ENCODE data around the gene FLII.
A peak's percentile ranks its signal among the peaks of the same experiment; 100 is the strongest.
"Not testable (repeated sequence)": the region's sequence is repeated elsewhere in the genome, so short reads cannot be mapped to it uniquely, and the experiment has no call there.

FLII gene

DNA sequence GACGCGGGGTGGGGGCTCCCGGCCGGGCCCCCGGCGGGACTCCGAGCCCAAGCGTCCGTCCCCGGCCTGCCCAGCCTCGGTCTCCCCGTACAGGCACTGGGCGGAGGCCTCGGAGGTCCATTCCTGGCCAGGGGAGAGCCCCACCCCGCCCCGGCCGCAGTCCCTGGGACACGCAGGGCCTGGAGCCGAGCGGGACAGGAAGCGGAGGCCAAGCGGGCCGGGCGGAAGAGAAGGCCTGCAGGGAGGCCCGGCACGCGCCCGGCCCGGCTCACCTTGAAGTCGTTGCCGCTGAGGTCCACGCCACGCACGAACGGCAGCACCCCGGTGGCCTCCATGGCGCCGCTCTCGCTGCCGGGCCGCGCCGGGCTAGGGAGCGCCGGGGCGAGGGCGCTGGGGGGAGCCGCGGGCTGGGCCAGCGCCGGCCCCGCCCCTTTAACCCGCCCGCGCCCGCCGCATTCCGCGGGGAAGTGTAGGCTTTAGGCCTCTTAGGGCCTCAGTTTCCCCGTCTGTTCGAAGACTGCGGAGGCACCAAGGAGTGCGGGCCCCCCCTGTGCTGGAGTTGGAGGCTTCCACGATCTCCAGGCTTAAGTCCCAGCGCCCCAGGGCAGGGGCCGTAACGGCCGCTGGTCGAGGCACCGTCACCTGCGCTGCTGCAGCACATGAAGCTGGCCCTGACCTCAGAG, at the start of gene FLII:
Gene FLII (minus strand): TSS at position 383 of the 683 bp plus-strand sequence. CDS start 48 bp downstream, at position 335.
- peak; percentile 33 for DNase-seq

DNA sequence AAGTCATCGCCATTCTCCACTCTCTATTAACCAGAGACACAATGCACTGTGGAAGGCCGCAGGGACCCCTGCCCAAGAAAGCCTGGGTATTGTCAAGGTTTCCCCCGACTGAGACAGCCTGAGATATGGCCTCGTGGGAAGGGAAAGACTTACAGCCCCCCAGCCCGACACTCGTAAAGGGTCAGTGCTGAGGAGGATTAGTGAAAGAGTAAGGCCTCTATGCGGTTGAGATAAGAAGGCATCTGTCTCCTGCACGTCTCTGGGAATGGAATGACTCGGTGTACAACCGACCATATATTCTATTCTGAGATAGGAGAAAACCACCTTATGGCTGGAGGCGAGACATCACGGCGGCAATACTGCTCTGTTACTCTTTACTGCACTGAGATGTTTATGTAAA, 44.7 kb upstream of the FLII start:
- DNase-seq: not testable (repeated sequence)

DNA sequence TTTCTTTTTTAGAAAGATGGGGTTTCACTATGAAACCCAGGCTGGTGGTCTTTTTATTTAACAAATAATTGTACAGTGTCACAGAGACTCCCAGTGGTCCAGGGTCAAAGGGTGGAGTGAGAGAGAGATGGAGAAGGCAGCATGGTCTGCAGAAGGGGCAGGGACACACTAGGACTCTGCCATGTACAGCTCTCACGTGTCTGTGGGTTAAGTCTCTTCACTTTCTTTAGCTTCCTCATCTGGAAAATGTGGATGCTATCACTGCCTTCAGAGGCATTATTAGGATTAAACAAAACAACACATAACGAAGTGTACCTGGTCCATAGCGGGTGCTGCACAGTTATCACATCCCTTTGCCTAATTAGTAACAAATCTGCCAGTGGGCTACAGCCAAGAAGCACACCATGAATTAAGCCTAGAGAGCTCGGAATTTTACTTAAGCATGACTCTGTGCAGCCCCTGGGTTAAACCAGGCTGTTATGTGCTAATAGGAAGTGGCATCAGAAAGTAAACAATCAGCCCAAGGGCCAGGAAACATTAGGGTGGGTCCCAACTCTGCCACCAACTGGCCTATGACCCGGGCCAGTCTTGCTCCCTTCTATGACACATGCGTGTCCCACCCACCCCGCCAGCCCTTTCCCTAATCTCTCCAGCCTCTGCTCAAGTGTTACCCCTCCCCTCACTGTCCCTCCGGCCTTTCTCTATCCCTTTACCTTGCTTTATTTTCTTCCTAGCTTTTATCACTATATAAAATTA, 42.4 kb upstream of the FLII start:
- no peak for DNase-seq

DNA sequence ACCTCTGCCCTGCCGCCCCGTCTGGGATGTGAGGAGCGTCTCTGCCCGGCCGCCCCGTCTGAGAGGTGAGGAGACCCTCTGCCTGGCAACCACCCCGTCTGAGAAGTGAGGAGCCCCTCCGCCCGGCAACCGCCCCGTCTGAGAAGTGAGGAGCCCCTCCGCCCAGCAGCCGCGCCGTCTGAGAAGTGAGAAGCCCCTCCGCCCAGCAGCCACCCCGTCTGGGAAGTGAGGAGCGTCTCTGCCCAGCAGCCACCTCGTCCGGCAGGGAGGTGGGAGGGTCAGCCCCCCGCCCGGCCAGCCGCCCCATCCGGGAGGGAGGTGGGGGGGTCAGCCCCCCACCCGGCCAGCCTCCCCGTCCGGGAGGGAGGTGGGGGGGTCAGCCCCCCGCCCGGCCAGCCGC, 39.5 kb upstream of the FLII start:
- DNase-seq: not testable (repeated sequence)

DNA sequence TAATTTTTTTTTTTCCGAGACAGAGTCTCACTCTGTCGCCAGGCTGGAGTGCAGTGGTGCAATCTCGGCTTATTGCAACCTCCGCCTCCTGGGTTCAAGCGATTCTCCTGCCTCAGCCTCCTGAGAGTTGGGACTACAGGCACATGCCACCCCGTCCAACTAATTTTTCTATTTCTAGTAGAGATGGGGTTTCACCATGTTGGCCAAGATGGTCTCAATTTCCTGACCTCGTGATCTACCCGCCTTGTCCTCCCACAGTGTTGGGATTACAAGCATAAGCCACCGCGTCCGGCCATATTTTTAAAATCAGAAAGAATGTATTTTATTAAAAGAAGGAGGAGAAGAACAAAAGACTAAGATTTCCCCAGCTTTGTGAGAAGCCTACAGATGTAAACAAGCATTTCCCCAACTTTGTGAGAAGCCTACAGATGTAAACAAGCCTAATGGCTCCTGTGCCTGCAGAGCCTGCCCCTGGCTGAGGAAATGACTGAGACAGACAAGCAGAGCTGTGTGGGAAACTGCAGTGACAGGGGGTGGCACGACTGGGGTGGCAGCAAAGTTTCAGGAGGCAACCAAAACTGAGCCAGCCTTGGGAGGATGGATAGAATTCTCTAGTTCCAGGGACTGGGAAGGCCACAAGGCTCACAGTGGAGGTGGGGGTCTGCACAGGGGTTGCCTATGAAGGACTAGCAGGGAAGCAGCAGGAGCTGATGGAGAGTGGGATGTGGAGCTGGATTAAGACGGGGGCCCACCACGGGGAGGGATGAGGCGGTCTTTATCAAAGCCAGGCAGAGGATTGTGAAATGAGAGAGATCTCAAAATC, 33.4 kb upstream of the FLII start:
- no peak for DNase-seq

DNA sequence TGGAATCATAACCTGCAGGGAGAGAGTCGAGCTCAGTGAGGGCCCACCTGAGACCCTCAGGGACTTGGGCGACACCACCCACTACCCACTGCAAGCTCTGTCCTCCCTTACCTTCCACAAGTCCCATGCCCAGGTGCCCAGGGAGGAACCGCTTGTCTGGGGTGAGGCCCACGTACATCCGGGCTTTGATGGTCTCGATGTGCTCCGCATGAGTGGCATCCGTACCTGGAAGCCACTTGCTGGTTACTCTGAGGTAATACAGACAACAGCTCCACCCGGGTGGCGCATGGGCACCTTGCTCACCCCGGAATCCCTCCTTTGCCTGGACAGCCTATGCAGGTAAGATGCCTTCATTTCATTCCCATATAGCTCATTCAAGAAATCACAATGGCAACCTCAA, 26.8 kb upstream of the FLII start:
- DNase-seq: no peak

DNA sequence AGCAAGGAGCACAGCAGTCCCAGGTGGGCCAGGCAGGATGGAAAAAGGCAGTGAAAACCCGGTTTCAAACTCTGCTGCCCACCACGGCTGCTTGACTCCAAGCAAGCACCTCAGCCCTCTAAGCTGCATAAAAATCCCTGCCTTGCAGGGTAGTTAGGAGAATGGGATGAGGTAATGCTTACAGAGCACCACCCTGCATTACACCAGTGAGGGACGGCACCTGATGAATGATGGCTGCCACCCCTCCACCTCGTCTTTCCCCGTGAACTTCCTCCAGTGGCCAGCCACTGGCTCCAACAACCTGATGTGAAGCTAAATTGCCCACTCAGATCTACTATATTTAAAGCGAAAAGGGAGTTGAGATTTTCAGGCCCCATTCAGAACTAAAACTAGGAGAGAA, 23.2 kb upstream of the FLII start:
- no peak for DNase-seq

DNA sequence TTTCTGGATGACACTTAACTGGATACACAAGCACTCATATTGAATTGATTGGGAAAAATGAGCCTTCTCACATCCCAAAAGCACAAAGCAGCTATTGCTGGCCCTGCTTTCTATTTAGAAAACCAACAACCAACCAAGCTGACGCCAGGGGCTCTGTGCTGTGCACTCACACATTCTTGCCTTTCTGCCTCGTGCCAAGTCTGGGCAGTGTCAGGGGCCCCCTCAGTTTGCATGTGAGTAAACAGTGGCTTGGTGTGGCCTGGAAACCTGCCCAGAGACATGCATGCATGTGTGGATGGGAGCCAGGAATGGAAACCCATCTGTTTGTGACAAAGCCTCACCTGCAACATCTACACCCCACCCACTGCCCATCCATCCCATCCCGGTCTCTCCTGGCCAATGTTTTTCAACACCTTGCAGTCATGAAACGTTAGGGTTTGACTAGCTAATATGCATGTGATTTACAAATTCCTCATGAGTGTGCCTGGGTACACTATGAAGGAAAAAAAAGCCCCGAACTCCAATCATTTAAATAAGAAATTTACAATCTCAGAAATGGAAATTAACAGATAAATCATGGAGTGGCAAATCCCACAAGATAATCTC, 22.3 kb upstream of the FLII start:
- no peak for DNase-seq

DNA sequence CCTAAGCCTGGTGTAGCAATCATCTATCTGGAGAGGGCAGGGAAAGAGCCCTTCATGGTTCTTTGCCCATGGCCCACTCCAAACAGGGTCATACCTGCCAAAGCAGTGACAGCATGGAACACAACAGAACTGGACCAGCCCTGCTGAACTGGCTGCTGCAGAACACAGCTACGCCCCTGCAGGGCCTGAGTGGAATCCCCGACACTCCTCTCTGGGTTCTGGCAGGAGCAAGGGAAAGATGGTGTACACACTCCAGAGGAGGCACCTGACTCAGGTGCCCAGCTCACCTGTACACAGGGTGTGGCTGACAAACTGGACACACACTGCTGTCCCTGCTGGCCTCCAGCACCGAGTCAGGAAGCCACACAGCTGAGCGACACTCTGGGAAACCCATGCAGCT, 21.7 kb upstream of the FLII start:
- no peak for DNase-seq

DNA sequence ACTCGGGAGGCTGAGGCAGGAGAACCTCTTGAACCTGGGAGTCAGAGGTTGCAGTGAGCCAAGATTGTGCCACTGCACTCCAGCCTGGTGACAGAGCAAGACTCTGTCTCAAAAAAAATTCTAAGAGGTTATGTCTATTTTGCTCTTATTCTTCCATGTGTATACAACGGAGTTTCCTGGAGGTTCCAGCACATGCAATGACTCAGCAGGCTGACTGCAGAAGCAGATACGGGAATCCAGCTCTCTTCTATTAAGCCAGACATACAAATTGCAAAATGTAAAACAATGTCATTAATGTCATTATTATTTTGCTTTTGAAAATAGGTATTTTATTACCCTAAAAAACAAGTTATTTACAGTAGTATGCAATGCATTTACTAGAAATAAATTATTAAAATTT, 20.3 kb upstream of the FLII start:
- no peak for DNase-seq

DNA sequence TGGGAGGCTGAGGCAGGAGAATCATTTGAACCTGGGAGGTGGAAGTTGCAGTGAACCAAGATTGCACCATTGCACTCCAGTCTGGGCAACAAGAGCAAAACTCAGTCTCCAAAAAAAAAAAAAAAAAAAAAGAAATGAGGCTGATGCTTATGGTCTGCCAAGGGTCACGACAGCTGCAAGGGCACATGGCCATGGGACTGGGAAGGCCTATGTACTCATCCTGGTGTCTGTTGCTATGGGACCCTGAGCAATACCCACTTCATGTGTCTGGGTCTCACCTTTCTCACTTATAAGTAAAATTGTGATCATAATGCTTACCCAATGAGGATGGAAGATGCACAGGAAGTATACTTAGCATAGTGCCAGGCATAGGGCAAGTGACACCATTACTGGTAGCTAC, 18.5 kb upstream of the FLII start:
- no peak for DNase-seq

DNA sequence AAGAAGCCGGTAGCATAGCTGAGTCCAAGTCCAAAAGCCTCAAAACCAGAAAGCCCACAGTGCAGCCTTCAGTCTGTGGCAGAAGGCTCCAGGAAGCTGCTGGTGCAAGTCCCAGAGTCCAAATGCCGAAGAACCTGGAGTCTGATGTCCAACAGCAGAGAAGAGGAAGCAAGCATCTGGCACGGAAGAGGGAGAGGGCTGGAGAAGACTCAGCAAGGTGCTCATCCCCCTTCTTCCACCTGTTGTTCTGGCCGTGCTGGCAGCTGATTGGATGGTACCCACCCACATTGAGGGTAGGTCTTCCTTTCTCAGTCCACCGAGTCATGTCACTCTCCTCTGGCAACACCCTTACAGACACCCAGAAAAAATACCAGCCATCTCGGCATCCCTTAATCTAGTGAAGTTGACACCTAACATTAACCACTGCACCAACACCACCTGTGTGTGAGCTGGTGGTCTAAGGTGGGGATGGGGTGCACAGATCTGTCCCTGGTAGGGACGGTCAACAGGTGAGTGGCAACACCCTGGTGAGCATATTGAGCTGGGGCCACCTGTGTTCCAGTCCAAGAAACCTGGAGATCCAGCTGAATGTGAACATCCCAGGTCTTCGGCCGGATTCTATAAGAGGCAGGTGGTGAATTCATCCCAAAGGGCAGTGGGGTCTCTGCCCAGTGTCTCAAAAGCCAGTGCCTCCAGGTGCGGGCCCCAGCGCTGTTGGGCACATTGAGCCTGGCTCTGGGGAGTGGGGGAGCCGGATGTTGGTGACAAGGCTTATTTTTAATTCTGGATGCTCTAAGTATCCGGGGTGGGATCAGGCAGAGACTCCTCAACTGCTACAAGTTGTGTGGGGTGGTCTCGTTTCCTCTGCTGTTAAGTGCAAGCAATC, 11.8 kb upstream of the FLII start:
- no peak for DNase-seq

DNA sequence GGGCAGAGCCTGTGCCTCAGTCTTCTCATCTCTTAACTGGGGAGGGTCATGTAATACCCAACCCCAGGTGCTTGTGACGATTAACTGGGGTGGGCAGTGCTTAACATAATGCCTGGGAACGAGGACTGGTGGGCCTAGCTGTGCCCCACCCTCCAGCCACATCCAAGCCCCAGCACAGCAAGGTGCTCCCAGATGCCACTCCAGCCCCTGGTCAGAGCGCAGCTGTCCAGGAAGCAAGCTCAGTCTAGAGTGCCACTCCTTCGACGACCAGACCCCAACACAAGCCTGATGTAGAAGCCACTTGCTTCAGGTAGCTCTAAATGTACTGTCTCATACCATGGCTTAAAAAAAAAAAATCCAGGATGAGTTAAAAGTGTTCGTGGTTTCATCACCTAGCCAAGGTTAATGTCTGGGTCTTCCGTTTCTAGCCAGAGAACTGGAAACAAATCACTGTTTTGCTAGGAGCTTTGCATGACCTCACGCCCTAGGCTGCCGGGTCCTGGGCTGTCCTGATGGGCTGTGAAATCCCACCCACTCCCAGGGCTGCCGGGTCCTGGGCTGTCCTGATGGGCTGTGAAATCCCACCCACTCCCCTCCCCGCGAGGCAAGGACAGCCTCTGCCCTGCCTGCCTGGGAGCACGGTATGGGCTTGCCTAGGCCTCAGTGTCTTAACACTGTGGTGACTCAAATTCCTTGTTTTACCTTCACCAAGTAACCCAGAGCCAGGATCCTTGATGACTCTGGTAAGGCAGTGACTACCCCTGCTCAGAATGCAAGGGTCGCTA, 9.6 kb upstream of the FLII start:
- DNase-seq: peak; percentile 76

DNA sequence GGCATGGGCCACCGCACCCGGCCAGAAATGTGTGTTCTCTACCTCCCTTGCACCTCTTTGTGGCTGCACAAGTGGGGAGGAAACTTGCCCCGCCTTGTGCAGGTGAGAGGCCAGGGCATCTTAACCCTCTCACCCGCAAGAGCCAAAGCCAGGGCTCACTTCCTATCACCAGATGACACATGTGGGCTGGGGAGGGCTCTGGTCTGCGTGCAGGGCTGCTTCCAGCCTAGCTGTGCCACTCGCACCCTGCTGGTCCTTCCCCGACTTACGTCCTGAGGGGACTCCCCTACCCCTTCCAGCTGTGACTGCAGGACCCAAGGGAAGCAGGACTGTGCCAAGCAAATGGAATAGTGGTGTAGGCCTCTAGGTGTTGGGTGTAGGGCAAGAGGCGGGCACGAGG, 8.8 kb upstream of the FLII start:
- no peak for DNase-seq

DNA sequence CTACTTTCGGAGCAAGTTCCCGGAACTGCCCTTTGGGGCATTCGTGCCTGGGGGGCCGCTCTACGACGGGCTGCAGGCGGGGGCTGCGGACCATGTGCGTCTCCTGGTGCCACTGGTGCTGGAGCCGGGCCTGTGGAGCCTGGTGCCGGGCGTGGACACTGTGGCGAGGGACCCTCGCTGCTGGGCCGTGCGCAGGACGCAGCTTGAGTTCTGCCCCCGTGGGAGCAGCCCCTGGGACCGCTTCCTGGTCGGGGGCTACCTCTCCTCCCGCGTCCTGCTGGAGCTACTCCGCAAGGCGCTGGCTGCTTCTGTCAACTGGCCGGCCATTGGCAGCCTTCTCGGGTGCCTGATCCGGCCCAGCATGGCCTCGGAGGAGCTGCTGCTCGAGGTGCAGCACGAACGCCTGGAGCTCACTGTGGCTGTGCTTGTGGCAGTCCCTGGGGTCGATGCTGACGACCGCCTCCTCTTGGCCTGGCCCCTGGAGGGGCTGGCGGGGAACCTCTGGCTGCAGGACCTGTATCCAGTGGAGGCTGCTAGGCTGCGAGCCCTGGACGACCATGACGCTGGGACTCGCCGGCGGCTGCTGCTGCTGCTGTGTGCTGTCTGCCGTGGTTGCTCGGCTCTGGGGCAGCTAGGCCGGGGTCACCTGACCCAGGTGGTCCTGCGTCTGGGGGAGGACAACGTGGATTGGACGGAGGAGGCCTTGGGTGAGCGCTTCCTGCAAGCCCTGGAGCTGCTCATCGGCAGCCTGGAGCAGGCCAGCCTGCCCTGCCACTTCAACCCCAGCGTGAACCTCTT, 5.5 kb upstream of the FLII start:
- DNase-seq: no peak

DNA sequence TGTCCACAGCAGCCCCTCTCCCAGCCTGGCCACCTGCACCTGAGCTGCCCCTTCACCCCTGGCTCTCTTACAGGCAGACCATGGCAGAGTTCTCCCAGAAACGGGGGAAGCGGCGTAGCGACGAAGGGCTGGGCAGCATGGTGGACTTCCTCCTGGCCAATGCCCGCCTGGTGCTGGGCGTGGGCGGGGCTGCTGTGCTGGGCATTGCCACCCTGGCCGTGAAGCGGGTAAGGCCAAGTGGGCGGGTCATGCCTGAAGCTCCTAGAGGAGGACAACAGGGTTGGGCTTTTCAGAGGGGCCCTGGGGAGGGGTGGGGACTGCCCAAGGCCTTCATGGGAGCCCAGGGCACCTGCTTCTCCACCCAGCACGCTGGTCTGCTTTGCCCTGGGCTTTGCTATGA, 4.1 kb upstream of the FLII start:
- no peak for DNase-seq

DNA sequence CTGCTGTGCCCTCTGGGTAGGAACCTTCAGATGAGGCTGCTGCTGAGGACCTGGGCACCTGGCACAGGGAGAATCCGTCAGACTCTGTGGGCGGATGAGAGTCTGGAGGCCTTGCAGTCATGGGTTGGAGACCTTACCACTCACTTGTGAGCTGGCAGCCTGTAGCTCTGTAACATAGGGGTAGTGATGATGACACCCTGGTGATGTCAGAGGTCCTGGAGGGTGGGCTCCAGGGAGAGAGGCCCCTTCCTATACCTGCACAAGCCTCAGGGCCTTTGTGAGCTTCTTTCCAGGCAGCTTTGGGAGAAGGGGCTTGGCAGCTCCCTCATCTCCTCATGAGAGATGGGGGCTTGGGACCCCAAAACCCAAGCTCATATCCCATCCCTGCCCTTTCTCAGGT, 3.6 kb upstream of the FLII start:
- no peak for DNase-seq

DNA sequence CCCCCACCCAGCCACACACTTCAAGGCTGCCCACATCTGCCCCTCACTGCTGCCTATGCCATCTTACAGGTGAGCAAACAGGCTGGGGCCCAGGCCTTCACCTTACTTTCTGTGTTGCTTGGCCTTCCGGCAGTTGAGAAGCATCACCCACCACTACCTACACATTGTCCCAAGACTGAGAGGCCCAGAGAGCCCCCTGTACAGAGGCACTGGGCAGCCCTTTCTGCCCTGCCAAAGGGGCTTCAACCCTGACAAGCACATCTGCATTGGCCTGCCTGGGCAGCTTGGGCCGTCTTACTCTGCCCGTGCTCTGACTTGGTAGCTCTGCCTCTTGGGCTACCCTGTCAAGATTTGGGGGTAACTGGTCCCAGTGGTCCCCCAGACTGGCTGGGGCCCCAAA, 3.1 kb upstream of the FLII start:
- DNase-seq: no peak

DNA sequence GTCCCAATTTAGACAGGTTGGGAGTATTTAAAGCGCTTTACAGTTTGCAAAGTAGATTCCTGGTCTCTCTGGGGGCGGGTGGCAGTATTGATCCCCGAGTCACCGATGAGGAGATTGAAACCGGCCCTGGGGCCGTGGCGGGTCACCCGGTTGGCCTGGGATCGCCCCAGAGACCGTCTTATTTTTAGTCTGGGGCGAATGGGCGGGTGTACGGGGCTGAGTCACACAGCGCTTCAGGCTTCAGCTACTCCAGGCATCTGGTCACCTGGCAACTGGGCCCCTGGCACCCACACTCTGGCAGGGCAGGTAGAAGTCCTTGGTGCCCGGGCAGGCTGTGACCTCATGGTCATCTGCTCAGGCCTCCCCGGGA, 2.6 kb upstream of the FLII start:
- DNase-seq: peak; percentile 40

DNA sequence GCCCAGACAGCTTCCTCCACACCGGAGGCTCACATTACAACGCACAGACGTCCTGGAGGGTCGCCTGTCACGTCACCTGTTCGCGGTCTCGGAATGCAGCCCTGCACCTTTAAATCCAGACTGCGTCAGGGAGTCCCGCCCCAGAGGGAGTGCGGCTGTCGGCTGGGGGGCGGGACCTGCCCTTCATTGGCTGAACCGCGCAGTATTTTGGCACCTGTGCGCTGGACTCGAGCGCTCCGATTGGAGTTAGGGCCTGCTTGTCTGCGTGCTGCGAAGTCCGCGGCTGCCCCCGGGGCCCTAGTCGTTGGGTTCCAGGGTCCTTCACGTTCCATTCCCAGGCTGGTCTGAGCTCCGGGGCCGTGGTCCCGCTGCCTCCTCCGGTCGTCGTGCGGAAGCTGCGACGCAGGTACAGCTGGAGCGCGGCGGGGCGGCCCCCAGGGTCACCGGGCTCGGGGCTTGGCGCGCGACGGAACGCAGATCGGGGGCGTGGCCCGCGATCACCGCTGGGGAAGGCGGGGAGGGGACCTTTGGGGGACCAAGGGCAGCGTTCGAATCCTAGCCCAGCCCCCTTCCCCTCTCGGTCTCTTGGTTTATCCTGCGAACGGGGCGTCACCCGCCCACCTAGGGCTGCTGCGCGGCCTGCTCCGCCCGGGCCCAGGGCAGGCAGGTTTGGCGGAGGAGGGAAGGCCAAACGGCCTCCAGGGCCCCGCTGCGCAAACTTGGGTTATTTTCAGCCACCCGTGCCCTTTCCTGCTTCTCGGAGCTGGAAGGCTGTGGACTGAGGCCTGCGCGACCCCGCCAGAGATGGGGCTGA, 2.0 kb upstream of the FLII start, which contains the start of gene MIEF2:
Gene MIEF2 (plus strand): TSS at position 331 of the 814 bp plus-strand sequence. CDS start 2,059 bp downstream, outside the sequence.
- peak; percentile 92 for DNase-seq
